AG04450 (cell line): ENCODE measurements around the gene TEDC2. TPM values are rescaled to one million over a fixed set of nuclear protein-coding genes. Genes with fewer than 3 reads are reported as not detected.

ENCODE experiments used
- CTCF ChIA-PET: fragments of 300-600, 350-600 bp; formaldehyde crosslinking; extraction: SDS; loops from one replicate; lab custom pipeline; 2022; ENCODE audit warnings: antibody characterized with exemption, inconsistent platforms; lab: Charles Lee
- POLR2A ChIA-PET: fragments of 350-600 bp; formaldehyde crosslinking; extraction: SDS; loops from one replicate; lab custom pipeline; 2021; ENCODE audit warnings: antibody characterized with exemption, inconsistent platforms; lab: Yijun Ruan, JAX
- DNase-seq: peaks from one replicate; pipeline ENCODE4 v3.0.0-alpha.2; 2011; ENCODE audit warnings: low read depth, low spot score
- H3K27ac ChIP-seq: one replicate; pipeline ENCODE4 v1.5.1; 2012; ENCODE audit warnings: low read depth, low read length, control low read depth
- H3K27me3 ChIP-seq: one replicate; pipeline ENCODE4 v1.6.0; 2012; ENCODE audit warnings: low read length; ENCODE audit not compliant: control insufficient read depth, insufficient read depth
- H3K4me3 ChIP-seq: 2 replicates; pipeline ENCODE4 v1.5.1; 2011; ENCODE audit warnings: mild to moderate bottlenecking, low read depth, low read length, control low read depth
- H3K9me3 ChIP-seq: 2 replicates; pipeline ENCODE4 v1.5.1; 2012; ENCODE audit warnings: low read length; ENCODE audit not compliant: control insufficient read depth, insufficient read depth
- polyA plus RNA-seq: library from polyadenylated mRNA; depleted of rRNA; stranded (reverse); fragments of >200 nt; gene quantifications from 2 replicates; pipeline ENCODE4 v1.2.3, GENCODE V29; 2011
- TF ChIP-seq, protein P1 (sequence below): IDR thresholded peaks from 2 replicates; pipeline ENCODE4 v1.5.1; 2011; ENCODE audit warnings: low read depth, low read length, control low read depth, inconsistent platforms

The TEDC2 gene
- polyA plus RNA-seq, 1 experiment: 1.8 TPM

DNA sequence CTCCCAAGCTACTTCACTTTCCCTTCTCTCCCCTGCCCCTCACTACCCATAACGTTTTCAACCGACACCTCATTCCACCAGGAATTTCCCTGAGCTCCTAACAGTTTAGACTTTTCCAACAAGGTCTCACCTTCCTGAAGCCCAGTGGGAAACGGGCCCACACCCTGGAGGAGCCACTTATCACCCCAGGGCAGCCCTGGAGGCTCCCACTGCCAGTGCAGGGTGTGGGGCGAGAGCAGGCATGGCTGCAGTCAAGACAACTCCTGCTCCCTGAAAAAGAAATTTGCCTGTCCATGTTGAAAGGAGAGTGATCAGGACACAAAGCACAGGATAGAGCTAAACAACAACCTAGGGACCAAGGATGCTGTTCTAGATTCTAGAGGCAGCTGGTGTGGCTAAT lies 32.4 kb upstream of the TEDC2 start:
- H3K27ac ChIP-seq: no peak overlapping the region
- CTCF ChIA-PET: interaction anchor here (1.0 to 1.2 kb wide), 2 partner anchors 74 to 87 kb away, joined by 3 to 5 read pairs; partner anchors contain the start of gene ABCA3
- no peaks in the 10 kb centered on the region; the same call in 1 of the 2 replicates for H3K9me3 ChIP-seq
- TF ChIP-seq, protein P1, sequence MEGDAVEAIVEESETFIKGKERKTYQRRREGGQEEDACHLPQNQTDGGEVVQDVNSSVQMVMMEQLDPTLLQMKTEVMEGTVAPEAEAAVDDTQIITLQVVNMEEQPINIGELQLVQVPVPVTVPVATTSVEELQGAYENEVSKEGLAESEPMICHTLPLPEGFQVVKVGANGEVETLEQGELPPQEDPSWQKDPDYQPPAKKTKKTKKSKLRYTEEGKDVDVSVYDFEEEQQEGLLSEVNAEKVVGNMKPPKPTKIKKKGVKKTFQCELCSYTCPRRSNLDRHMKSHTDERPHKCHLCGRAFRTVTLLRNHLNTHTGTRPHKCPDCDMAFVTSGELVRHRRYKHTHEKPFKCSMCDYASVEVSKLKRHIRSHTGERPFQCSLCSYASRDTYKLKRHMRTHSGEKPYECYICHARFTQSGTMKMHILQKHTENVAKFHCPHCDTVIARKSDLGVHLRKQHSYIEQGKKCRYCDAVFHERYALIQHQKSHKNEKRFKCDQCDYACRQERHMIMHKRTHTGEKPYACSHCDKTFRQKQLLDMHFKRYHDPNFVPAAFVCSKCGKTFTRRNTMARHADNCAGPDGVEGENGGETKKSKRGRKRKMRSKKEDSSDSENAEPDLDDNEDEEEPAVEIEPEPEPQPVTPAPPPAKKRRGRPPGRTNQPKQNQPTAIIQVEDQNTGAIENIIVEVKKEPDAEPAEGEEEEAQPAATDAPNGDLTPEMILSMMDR: no peak
- no peak overlapping the region for H3K4me3 ChIP-seq
- POLR2A ChIA-PET: no interaction called here
- no peaks in the 10 kb centered on the region for H3K27me3 ChIP-seq
- no peak for DNase-seq

DNA sequence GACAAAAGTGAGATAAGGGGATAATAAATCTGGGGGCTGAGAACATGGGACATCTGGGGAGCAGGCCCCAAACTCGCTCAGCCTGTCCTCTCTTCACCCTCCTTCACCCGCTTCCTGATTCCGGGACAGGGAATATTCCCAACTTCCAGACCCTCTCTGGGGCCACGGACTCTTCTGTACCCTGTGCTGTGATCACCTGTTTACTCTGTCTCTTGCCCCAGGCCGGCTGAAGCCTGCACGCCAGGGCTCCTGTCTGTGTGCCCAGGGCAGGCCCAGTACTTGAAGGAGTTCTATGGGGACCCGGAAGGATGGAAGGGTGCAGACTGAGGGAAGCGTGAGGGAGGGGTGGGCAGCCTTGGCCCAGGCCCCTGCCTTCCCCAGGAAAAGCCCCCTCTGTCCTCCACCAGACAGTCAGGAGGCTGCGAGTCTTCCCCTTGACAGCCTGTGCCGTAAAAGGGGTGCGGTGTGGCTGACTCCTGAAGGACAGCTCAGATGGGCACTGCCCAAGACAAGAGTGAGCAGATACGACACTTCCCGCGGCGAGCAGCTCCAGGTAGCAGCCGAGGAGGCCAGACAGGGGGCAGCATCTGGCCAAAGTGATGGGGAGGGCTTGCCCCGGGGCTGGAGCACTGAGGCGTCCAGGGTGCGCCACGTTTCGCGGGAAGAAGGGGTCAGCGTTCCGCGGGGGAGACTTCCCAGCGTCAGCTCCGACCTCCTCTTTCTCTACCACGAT lies 31.7 kb upstream of the TEDC2 start:
- H3K27ac ChIP-seq: no peak overlapping the region
- CTCF ChIA-PET: interaction anchor here (1.1 to 1.2 kb wide), 2 partner anchors 15 to 73 kb away, joined by 4 to 5 read pairs; no protein-coding TSS in a partner anchor
- TF ChIP-seq, protein P1: peak; percentile 42

DNA sequence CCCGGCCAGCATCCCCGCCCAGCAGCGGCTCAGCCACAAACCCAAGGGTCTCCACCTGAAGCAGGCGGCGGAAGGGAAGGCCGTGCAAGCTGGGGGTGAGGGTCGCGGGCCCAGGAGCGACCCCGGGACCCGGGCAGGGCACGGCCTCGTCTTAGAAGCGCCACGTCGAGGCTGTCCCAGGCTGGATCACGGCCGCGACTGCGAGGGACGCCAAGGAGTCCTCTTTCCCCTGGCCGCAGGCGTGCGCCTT lies 31.2 kb upstream of the TEDC2 start:
- Histone ChIP-seq H3K27ac (no peak overlapping the region), H3K4me3 (peak overlapping the region; percentile 78), H3K9me3 (no peaks in the 10 kb centered on the region; the same call in 1 of the 2 replicates), H3K27me3 (no peaks in the 10 kb centered on the region)
- no peak for DNase-seq
- CTCF ChIA-PET: interaction anchor here (1.1 to 1.2 kb wide), 2 partner anchors 15 to 73 kb away, joined by 4 to 5 read pairs; no protein-coding TSS in a partner anchor
- POLR2A ChIA-PET: interaction anchor here (0.6 to 1.1 kb wide), 2 partner anchors 13 to 177 kb away, joined by 6 to 7 read pairs; partner anchors contain the start of gene ECI1
- TF ChIP-seq, protein P1: no peak

More for the DNA sequence above, 31.7 kb upstream of the TEDC2 start:
- Histone ChIP-seq H3K9me3 (no peaks in the 10 kb centered on the region; the same call in 1 of the 2 replicates), H3K4me3 (peak overlapping the region; percentile 78), H3K27me3 (no peaks in the 10 kb centered on the region)
- no peak for DNase-seq
- POLR2A ChIA-PET: interaction anchor here (0.6 to 1.1 kb wide), 2 partner anchors 12 to 176 kb away, joined by 6 to 7 read pairs; partner anchors contain the start of gene ECI1

DNA sequence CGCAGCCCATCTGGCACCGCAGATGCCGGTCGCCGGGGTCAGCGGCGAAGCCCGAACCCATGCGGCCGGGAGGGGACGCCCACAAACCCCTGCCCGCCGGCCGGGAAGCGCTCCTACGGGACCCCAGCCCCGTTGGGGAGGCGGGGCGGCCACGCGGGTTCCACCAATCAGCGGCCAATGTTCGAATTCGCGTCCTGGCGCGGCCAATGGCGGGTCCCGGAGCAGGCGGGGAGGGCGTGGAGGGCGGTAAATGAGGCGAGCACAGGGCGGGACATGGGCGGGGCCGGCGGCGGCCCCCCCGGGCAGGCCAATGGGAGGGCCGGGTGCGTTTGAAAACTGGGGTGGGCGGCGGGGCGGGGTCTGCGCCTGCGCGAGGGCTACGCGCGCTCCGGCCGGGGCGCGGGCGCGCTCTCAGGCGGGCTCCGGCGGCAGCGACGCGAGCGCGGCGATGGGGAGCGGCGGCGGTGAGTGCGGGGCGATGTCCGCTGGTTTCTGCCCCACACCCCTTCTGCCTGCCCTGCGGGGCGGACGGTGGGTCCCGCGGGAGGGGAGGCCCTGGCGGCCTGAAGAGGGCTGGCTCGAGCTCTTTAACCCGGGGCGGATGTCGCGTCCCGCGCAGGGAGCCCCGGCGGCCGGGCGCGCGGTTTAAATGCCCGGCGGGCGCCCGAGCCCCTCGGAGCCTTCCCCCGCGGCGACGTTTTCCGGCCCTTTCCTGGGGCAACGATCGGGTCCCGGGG lies 30.7 kb upstream of the TEDC2 start, which contains the start of gene CCNF:
TSS of gene CCNF (plus strand) at position 414 of the 737 bp plus-strand sequence. CDS start at position 449, 35 bp downstream.
- Histone ChIP-seq H3K27me3 (no peaks in the 10 kb centered on the region), H3K9me3 (no peaks in the 10 kb centered on the region; the same call in 1 of the 2 replicates), H3K27ac (peak within 1 kb of the TSS; percentile 21), H3K4me3 (peak within 1 kb of the TSS; percentile 78)
- peak; percentile 75 for DNase-seq
- ChIA-PET POLR2A (interaction anchor here (0.6 to 1.1 kb wide), 5 partner anchors 13 to 603 kb away, joined by 3 to 7 read pairs (median 5); partner anchors contain the start of genes ECI1 and HAGH), CTCF (interaction anchor here (0.7 to 2.1 kb wide), 3 partner anchors 14 to 74 kb away, joined by 3 to 16 read pairs (median 4); no protein-coding TSS in a partner anchor)
- TF ChIP-seq, protein P1: no peak
